Measurements from ENCODE around the gene C1QTNF1.

DNA sequence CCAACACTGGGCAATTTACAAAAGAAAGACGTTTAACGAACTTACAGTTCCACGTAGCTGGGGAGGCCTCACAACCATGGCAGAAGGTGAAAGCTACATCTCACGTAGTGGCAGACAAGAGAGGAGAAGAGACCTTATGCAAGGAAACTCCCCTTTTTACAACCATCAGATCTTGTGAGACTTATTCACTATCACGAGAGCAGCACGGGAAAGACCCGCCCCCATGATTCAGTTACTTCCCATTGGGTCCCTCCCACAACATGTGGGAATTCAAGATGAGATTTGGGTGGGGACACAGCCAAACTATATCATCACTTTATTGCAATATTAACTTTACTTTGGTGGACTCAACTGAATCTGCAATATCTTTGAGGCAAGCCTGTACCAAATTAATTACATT is 38.7 kb downstream of the C1QTNF1 start:
- no peak for TF ChIP-seq CTCF (IDR thresholded peaks at IDR 0.05)
- TF ChIP-seq POLR2A (IDR thresholded peaks at IDR 0.05), result no peak
- no peak for TF ChIP-seq EP300 (IDR thresholded peaks at IDR 0.05)
